ENCODE results near the gene GNA12.

The GNA12 gene

DNA sequence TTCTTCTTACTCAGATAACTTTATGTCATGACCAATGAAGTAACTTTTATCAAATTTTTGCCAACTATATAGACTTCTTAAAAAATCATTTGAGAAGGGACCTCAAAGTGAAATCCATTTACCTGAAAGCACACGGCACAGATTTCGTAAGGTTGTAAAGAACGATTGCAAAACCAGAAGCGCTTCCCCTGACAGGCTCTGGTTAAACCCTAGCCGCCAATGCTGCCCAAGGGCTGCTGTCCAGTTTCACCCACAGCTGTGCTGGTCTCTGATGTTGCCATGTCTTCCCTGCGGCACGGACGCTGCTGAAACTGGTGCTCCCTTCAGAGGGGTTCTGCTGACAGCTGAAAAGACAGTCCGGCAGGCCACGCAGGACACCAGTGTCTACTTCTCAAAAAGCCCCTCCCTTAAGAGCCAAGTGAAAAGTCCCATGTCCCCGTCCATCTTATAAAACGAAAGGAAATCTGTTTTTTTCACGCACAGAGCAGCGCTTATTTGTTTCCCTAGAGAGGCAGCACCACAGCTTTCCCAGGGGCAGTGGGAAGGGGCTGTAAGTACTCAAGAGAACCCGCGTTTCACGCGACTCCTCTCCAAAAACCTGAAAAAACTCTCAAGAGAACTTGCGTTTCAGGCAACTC, 32.5 kb downstream of the GNA12 start:
- H3K27ac ChIP-seq, result no peak overlapping the region
- TF ChIP-seq, protein P1, sequence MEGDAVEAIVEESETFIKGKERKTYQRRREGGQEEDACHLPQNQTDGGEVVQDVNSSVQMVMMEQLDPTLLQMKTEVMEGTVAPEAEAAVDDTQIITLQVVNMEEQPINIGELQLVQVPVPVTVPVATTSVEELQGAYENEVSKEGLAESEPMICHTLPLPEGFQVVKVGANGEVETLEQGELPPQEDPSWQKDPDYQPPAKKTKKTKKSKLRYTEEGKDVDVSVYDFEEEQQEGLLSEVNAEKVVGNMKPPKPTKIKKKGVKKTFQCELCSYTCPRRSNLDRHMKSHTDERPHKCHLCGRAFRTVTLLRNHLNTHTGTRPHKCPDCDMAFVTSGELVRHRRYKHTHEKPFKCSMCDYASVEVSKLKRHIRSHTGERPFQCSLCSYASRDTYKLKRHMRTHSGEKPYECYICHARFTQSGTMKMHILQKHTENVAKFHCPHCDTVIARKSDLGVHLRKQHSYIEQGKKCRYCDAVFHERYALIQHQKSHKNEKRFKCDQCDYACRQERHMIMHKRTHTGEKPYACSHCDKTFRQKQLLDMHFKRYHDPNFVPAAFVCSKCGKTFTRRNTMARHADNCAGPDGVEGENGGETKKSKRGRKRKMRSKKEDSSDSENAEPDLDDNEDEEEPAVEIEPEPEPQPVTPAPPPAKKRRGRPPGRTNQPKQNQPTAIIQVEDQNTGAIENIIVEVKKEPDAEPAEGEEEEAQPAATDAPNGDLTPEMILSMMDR (IDR thresholded peaks at IDR 0.05), result no peak
- TF ChIP-seq ZFX (IDR thresholded peaks at IDR 0.05; ENCODE audit: borderline replicate concordance), result no peak

DNA sequence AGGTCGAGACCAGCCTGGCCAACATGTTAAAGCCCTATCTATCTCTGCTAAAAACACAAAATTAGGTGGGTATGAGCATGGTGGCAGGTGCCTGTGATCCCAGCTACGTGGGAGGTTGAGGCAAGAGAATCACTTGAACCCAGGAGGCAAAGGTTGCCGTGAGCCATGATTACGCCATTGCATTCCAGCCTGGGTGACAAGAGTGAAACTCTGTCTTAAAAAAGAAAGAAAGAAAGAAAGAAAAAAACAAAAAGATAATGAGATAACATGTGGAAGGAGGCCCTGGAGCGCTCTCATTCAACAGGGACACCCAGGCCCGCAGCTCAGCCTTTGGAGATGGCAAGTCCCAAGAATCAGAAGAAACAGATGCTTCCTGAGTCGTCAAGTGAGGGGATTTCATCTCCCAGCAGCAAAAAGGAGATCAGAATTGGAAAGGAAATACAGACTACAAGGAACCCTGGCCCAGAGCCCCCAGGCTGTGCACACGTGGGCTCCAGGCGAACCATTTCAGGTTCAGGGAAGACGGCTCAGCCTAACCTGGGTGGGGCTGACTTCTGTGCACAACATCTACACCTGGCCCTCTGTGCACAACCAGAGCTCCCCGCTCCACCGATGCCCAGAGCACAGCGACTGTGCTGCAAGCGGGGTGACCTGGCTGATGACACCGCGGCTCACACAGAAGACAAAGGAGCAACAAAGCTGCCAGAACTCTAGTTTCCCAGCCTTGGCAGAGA, 33.3 kb downstream of the GNA12 start:
- no peak overlapping the region for H3K27ac ChIP-seq
- TF ChIP-seq, protein P1 (IDR thresholded peaks at IDR 0.05), result no peak
- no peak for TF ChIP-seq ZFX (IDR thresholded peaks at IDR 0.05; ENCODE audit: borderline replicate concordance)

DNA sequence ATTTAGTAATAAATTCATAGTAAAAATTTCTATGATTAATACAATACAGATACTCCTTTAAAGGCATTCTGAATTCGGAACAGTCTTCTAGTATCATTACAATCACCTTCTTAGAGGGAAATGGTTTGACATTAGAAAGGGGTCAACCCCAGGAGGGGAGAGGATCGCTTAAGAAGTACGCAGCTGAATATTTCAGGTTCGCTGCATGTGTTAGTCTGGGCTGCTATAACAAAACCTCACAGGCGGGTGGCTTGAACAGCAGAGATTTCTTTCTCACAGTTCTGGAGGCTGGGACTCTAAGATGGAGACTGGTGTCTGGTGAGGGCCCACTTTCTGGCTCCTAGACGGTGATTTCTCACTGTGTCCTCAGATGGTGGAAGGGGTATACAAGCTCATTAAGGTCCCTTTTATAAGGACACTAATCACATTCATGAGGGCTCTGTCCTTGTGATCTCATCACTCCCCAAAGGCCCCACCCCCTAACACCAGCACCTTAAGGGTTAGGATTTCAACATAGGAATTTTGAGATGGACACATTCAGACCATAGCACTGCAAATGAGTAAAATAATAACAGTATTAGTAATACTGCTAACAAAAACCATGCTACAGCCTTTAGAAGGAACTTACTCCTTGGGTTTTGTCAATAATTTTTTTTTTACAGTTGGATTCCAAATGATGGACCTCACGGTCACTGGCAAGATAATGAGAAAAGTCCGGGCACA, 34.0 kb downstream of the GNA12 start:
- no peak for TF ChIP-seq ZFX (IDR thresholded peaks at IDR 0.05; ENCODE audit: borderline replicate concordance)
- TF ChIP-seq, protein P1 (IDR thresholded peaks at IDR 0.05), result no peak
- H3K27ac ChIP-seq, result no peak overlapping the region

DNA sequence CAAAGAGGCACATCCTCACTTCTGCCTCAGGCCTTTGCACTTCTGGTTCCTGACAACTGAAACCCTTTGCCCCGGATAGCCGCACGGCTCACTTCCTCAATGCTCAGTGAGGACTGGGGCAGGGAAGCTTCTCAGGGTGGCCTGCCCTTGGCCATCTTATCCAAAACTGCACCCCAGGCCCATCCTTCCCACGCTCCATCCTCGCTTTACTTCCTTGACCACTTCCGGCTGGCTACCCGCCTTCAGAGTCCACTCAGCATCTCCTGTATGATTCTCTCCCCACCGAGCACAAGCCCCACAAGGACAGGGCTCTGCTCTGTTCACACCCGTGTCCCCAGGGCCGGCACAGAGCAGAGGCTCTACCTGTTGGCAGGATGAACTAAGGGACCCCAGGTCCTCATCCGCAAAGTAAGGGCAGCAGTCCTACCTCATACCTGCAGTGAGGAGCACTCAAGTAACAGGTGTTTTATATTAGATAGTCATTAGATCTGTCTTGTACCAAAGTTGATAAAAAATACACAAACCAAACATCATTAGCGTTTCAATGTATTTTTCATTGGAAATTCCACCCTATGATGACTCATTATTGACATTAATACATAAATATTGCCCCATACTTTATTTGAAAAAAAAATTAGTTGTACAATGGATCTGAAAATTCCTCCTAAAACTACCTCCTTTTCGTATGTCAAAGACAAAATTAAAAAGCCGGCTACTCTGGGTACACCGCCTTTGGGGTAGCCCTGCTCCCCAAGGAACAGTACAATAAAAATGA, 35.0 kb downstream of the GNA12 start:
- no peak overlapping the region for H3K27ac ChIP-seq
- TF ChIP-seq, protein P1 (IDR thresholded peaks at IDR 0.05), result no peak
- TF ChIP-seq ZFX (IDR thresholded peaks at IDR 0.05; ENCODE audit: borderline replicate concordance), result no peak

DNA sequence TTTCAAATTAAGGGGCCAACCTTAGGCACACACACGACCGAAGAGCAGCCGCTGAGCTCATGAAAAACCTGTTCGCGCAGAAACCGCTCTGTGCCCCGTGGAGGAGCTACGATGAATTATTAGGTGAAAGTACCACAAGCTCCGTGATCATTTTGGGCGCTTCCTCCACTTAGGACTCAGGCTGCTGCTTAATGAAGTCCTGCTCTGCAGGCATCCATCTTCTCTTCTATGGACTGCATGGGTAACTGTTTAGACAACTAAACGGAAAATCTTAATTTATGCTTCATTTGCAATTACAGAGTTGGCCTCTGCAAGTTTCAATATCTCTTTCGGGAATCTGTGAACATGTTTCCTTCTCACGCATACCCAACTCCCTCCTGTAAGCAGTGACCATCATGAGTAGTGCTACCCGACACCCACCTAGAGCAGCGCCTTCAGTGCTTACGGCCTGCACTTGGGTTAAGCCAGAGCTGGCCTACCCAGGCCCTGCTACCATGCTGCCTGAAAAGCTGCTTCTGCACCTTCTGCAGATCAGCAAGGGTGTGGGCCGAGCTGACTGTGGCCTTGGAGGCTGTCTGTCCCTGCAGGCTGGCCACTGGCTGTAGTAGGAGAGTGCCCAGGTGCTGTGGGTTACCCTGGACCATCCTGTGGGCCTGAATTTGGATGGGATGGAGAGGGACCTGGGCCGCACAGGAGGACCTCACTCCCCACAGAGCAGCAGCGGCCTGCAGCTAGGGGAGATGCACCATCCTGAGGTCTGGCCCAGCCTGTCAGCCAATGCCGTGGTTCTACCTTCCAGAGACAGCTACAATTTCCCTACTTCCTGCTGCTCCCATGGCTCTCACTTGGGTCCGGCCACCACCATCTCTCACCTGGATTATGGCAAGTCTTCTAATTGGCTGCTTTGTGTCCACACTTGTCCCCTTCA, 36.0 kb downstream of the GNA12 start:
- no peak for TF ChIP-seq ZFX (IDR thresholded peaks at IDR 0.05; ENCODE audit: borderline replicate concordance)

DNA sequence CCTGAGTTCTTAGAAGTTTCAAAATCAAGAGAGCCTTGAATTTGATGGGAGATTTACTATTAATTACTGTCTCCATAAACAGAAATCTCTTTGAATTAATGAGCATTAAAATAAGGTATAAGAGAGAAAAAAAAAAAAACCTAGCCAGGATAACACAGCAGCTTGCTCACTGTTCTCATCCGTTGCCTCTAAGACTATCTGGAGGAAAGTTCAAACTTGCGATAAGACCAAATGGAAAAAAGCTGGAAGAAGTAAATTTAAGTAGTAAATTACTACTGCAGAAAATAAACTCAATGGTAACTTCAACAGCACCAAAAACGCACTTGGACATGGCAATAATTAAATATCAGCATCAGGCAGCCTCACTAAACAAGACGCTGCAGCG, 36.7 kb downstream of the GNA12 start:
- no peak overlapping the region for H3K27ac ChIP-seq
- TF ChIP-seq, protein P1 (IDR thresholded peaks at IDR 0.05), result no peak
- no peak for TF ChIP-seq ZFX (IDR thresholded peaks at IDR 0.05; ENCODE audit: borderline replicate concordance)

More for the DNA sequence above, 36.0 kb downstream of the GNA12 start:
- no peak overlapping the region for H3K27ac ChIP-seq

Data from 22Rv1 (cell line).